GM12878 (cell line): Measurements from ENCODE around the gene GARIN5B. TPM values are rescaled to one million over a fixed set of nuclear protein-coding genes. Genes with fewer than 3 reads are reported as not detected.

ENCODE experiments used
- ATAC-seq: fragments of 200-7000 bp; cut with Tn5 transposase; 3 replicates; pipeline ENCODE4 v1.9.1; 2020; ENCODE audit warnings: mild to moderate bottlenecking, moderate library complexity
- BruUV-seq: library from RNA; stranded (reverse); fragments of 400-500 nt; replicated peaks from 2 replicates; lab custom pipeline; 2021; lab: Mats Ljungman, UMichigan
- CTCF ChIA-PET: fragments of 300-600 bp; sonication (Branson Sonifier 250); formaldehyde crosslinking; extraction: SDS; loops from one replicate; lab custom pipeline; 2021; ENCODE audit warnings: inconsistent platforms; lab: Yijun Ruan, JAX
- POLR2A ChIA-PET: fragments of 350-600 bp; formaldehyde crosslinking; extraction: SDS; loops from one replicate; lab custom pipeline; 2021; ENCODE audit warnings: inconsistent platforms; lab: Charles Lee
- RAD21 ChIA-PET: fragments of 300-600 bp; sonication (Branson Sonifier 250); formaldehyde crosslinking; loops from one replicate; lab custom pipeline; 2023; ENCODE audit warnings: antibody characterized with exemption; ENCODE audit not compliant: unreplicated experiment; lab: Charles Lee
- SMC1A ChIA-PET: fragments of 300-600 bp; sonication (Branson Sonifier 250); formaldehyde crosslinking; loops from one replicate; lab custom pipeline; 2023; ENCODE audit not compliant: unreplicated experiment, uncharacterized antibody; lab: Charles Lee
- DNase-seq: peaks from one replicate; pipeline ENCODE4 v3.0.0-alpha.2; 2011; ENCODE audit warnings: low read depth, low spot score
- FAIRE-seq: peaks from 3 replicates; lab custom pipeline; 2011; peaks lifted over from hg19 to GRCh38; lab: Jason Lieb, UNC
- H2AFZ ChIP-seq: 2 replicates; pipeline ENCODE4 v1.6.0; 2011; ENCODE audit warnings: low read depth, low read length, control low read depth; ENCODE audit not compliant: control insufficient read depth
- H3K27ac ChIP-seq: 2 replicates; pipeline ENCODE4 v1.5.1; 2011; ENCODE audit warnings: control low read depth; ENCODE audit not compliant: control insufficient read depth, insufficient read depth
- H3K27me3 ChIP-seq, 2 experiments: replicated peaks in 1 of 2; 2 replicates each; pipeline versions ENCODE4 v1.6.0 to v1.6.1; 2011; ENCODE audit warnings: low read length in 1 of 2; ENCODE audit not compliant: control insufficient read depth in 2 of 2, insufficient read depth in 2 of 2
- H3K36me3 ChIP-seq, 2 experiments: 2 replicates each; pipeline ENCODE4 v1.5.1; 2011; ENCODE audit warnings: low read length in 1 of 2; ENCODE audit not compliant: control insufficient read depth in 2 of 2, insufficient read depth in 2 of 2
- H3K4me1 ChIP-seq: 2 replicates; pipeline ENCODE4 v1.6.1; 2011; ENCODE audit warnings: mild to moderate bottlenecking, low read length, moderate library complexity, mixed read lengths; ENCODE audit not compliant: control insufficient read depth, insufficient read depth
- H3K4me2 ChIP-seq: 2 replicates; pipeline ENCODE4 v1.6.0; 2011; ENCODE audit warnings: control low read depth; ENCODE audit not compliant: control insufficient read depth, insufficient read depth
- H3K4me3 ChIP-seq: fragments of 200-600 bp; sonication (generic); 2 replicates; pipeline ENCODE4 v1.5.1; 2016
- H3K79me2 ChIP-seq: 2 replicates; pipeline ENCODE4 v1.6.0; 2011; ENCODE audit warnings: low read length; ENCODE audit not compliant: control insufficient read depth, insufficient read depth
- H3K9ac ChIP-seq: 2 replicates; pipeline ENCODE4 v1.8.0; 2011; ENCODE audit warnings: low read length, control low read depth, mixed read lengths; ENCODE audit not compliant: control insufficient read depth, insufficient read depth
- H3K9me3 ChIP-seq: replicated peaks from 3 replicates; pipeline ENCODE4 v1.5.1; 2011; ENCODE audit warnings: mild to moderate bottlenecking, low read length; ENCODE audit not compliant: control insufficient read depth, insufficient read depth
- H4K20me1 ChIP-seq: 2 replicates; pipeline ENCODE4 v1.6.0; 2011; ENCODE audit not compliant: control insufficient read depth, insufficient read depth
- ASH2L ChIP-seq: fragments of 300-600, 200-600 bp; sonication (generic); IDR thresholded peaks from 2 replicates; pipeline ENCODE4 v1.6.1; 2017; ENCODE audit warnings: low read depth, mild to moderate bottlenecking, borderline replicate concordance
- ATF7 ChIP-seq: fragments of 450-650 bp; IDR thresholded peaks from 2 replicates; pipeline ENCODE4 v1.6.1; 2016; ENCODE audit warnings: low read depth, mild to moderate bottlenecking
- BCLAF1 ChIP-seq: fragments of 450-650 bp; IDR thresholded peaks from 2 replicates; pipeline ENCODE4 v1.6.1; 2017; ENCODE audit warnings: antibody characterized with exemption, mild to moderate bottlenecking, moderate library complexity
- CHD2 ChIP-seq: IDR thresholded peaks from 2 replicates; pipeline ENCODE4 v1.6.1; 2011; ENCODE audit warnings: low read depth, low read length, improper control_type of control experiment, borderline replicate concordance
- E2F8 ChIP-seq: fragments of 450-650 bp; IDR thresholded peaks from 2 replicates; pipeline ENCODE4 v1.6.1; 2018; ENCODE audit warnings: mild to moderate bottlenecking, low read depth, moderate library complexity; ENCODE audit not compliant: partially characterized antibody
- ETV6 ChIP-seq, 2 experiments: fragments of 450-650 bp in 1 of 2; IDR thresholded peaks in 1 of 2; conservative IDR thresholded peaks in 1 of 2; 2 replicates each; pipeline ENCODE4 v1.6.1; 2014; ENCODE audit warnings: antibody characterized with exemption in 1 of 2, borderline replicate concordance in 1 of 2, low read depth in 1 of 2, mild to moderate bottlenecking in 1 of 2, moderate library complexity in 1 of 2
- POLR2A ChIP-seq: IDR thresholded peaks from 2 replicates; pipeline ENCODE4 v1.6.1; 2011; ENCODE audit warnings: low read depth, mild to moderate bottlenecking, low read length
- SREBF2 ChIP-seq: IDR thresholded peaks from 2 replicates; pipeline ENCODE4 v1.6.1; 2012; ENCODE audit warnings: mild to moderate bottlenecking, low read length
- TAF1 ChIP-seq: IDR thresholded peaks from 2 replicates; pipeline ENCODE4 v1.6.1; 2011; ENCODE audit warnings: mild to moderate bottlenecking, low read depth, low read length, borderline replicate concordance
- WGBS: methylation state at CpG from one replicate; pipeline ENCODE4 v1.1.6; 2016; ENCODE audit warnings: low lambda C conversion rate; ENCODE audit not compliant: insufficient replicate concordance, insufficient coverage; ENCODE audit errors: missing lambda C conversion rate; 5-methylcytosine and 5-hydroxymethylcytosine counted together
- in situ Hi-C: fragments of 300-500 bp; cut with MboI; formaldehyde crosslinking; loops from 9 replicates; pipeline ENCODE4 v1.14.3; 2018; ENCODE audit warnings: mixed read lengths
- intact Hi-C: fragments of 100-400 bp; cut with micrococcal nuclease; formaldehyde crosslinking; loops from one replicate; pipeline ENCODE4 v1.14.2; 2022; ENCODE audit not compliant: unreplicated experiment
- polyA plus RNA-seq, 11 experiments: library from polyadenylated mRNA; depleted of rRNA in 4 of 11; unstranded in 6 of 11; stranded (reverse) in 5 of 11; fragments of >200 nt; fragmentation: Nextera tagmentation in 4 of 11; fragmentation: Illumina TruSeq in 1 of 11; extraction: Ambion mirVana in 4 of 11; extraction: Trizol in 1 of 11; gene quantifications; 1 replicate in 1 of 11; 2 replicates in 10 of 11; pipeline versions ENCODE4 v1.2.1 to v1.2.3, GENCODE V29; 2011 to 2016; ENCODE audit warnings: inconsistent platforms in 2 of 11, missing spikeins in 2 of 11, low read depth in 1 of 11
- total RNA-seq, 4 experiments: library from RNA; depleted of rRNA in 3 of 4; stranded (reverse); fragments of >200 nt in 3 of 4; fragmentation: Illumina TruSeq in 1 of 4; extraction: Trizol in 1 of 4; gene quantifications; 2 replicates each; pipeline versions ENCODE4 v1.2.1 to v1.2.3, GENCODE V29; 2013 to 2021

GARIN5B gene
- total and polyA plus RNA-seq, 10 of the 15 experiments (the other 5 are each of a cell fraction or from before 2014, with no cell fraction given): not detected

GRCh38 chr19:55387736-55388497 lies 24.9 kb upstream of the GARIN5B start:
- H3K79me2 ChIP-seq: peaks cover 37% of the 10 kb centered on the region
- H3K4me2 ChIP-seq: peak overlapping the region; percentile 95
- in situ Hi-C loops (no loop called here), intact Hi-C loops (loop anchor here (10.0 kb wide), 2 partner anchors 133 to 773 kb away; partner anchors contain the start of gene PPP6R1)
- peak overlapping the region; percentile 94 for H3K4me3 ChIP-seq
- POLR2A ChIA-PET: interaction anchor here (0.5 to 1.3 kb wide), 3 partner anchors 20 to 220 kb away, joined by 4 to 6 read pairs (median 4); partner anchors contain the start of gene UBE2S
- H3K36me3 ChIP-seq: peaks cover 19 to 23% of the 10 kb centered on the region in 2 experiments; a peak in 3 of 4 replicates
- no TSS peak for BruUV-seq
- SMC1A ChIA-PET: no interaction called here
- peak overlapping the region; percentile 98 for H3K9ac ChIP-seq
- RAD21 ChIA-PET: no interaction called here
- H2AFZ ChIP-seq: no peak overlapping the region
- CTCF ChIA-PET: no interaction called here
- WGBS: 77% methylated on average over 21 of the region's 24 CpGs
- no peak for FAIRE-seq
- peaks cover 25% of the 10 kb centered on the region for H3K4me1 ChIP-seq
- H3K9me3 ChIP-seq: no peaks in the 10 kb centered on the region
- H3K27me3 ChIP-seq: no peaks in the 10 kb centered on the region
- TF ChIP-seq TAF1 (no peak), CHD2 (no peak), POLR2A (peak; percentile 35), SREBF2 (no peak), ASH2L (no peak), E2F8 (no peak), ATF7 (no peak), BCLAF1 (no peak), ETV6 (conservative IDR thresholded peaks at IDR 0.05 in 1 of 2, IDR thresholded peaks at IDR 0.05 in 1 of 2; ENCODE audit: borderline replicate concordance in 1 of 2, low read depth in 1 of 2) (no peak)
- TF ChIP-seq, all 136 proteins: peak for 1
- no peak for ATAC-seq
- DNase-seq: no peak
- Histone ChIP-seq H3K27ac (peak overlapping the region; percentile 90; the same call in 1 of the 2 replicates), H4K20me1 (peaks cover 14% of the 10 kb centered on the region)
